ENCODE results near the gene TNFAIP6.
"Not testable (repeated sequence)": the region's sequence is repeated elsewhere in the genome, so short reads cannot be mapped to it uniquely, and the experiment has no call there.

TNFAIP6 gene

GRCh38 chr2:151357359-151357758 lies at the start of gene TNFAIP6:
TSS of gene TNFAIP6 (plus strand) at chr2:151357592. CDS start at chr2:151357667, 75 bp downstream.
- CTCF ChIA-PET = no interaction called here
- no peak for DNase-seq
- Mint-ChIP-seq H3K27ac (no peak within 1 kb of the TSS), H3K27me3 (peaks cover 8% of the 10 kb centered on the region), H3K4me1 (no peaks in the 10 kb centered on the region), H3K36me3 (no peaks in the 10 kb centered on the region), H3K9me3 (no peaks in the 10 kb centered on the region), H3K4me3 (no peak within 1 kb of the TSS)

GRCh38 chr2:151310313-151310712 lies 47.1 kb upstream of the TNFAIP6 start:
- DNase-seq, H3K4me3 Mint-ChIP-seq, H3K9me3 Mint-ChIP-seq, H3K4me1 Mint-ChIP-seq, H3K27ac Mint-ChIP-seq, H3K36me3 Mint-ChIP-seq, CTCF ChIA-PET: not testable (repeated sequence)
- peaks cover 13% of the 10 kb centered on the region for H3K27me3 Mint-ChIP-seq

- H3K9me3 Mint-ChIP-seq, CTCF ChIA-PET, H3K27ac Mint-ChIP-seq, H3K4me1 Mint-ChIP-seq, DNase-seq, H3K36me3 Mint-ChIP-seq, H3K4me3 Mint-ChIP-seq, H3K27me3 Mint-ChIP-seq: not testable (repeated sequence)
These were observed 45.0 kb upstream of the TNFAIP6 start for GRCh38 chr2:151312440-151312839.

- Mint-ChIP-seq H3K9me3 (peaks cover 11% of the 10 kb centered on the region), H3K36me3 (peaks cover 14% of the 10 kb centered on the region), H3K4me1 (peaks cover 29% of the 10 kb centered on the region), H3K4me3 (no peak overlapping the region), H3K27me3 (peaks cover 6% of the 10 kb centered on the region), H3K27ac (no peak overlapping the region)
- CTCF ChIA-PET = no interaction called here
- no peak for DNase-seq
These were observed 42.0 kb upstream of the TNFAIP6 start for GRCh38 chr2:151315381-151315903.

- DNase-seq = no peak
- Mint-ChIP-seq H3K27me3 (peaks cover 26% of the 10 kb centered on the region), H3K4me3 (no peak overlapping the region), H3K4me1 (no peaks in the 10 kb centered on the region), H3K36me3 (peaks cover 2% of the 10 kb centered on the region), H3K9me3 (peaks cover under 1% of the 10 kb centered on the region), H3K27ac (no peak overlapping the region)
- CTCF ChIA-PET = no interaction called here
These were observed 31.8 kb upstream of the TNFAIP6 start for GRCh38 chr2:151325581-151326095.

- no peaks in the 10 kb centered on the region for H3K9me3 Mint-ChIP-seq
- CTCF ChIA-PET = no interaction called here
- no peak overlapping the region for H3K27ac Mint-ChIP-seq
These were observed 30.8 kb upstream of the TNFAIP6 start for GRCh38 chr2:151326554-151326953.

GRCh38 chr2:151329998-151330397 lies 27.4 kb upstream of the TNFAIP6 start:
- CTCF ChIA-PET = interaction anchor here (0.6 kb wide), 1 partner anchor 84 kb away, joined by 4 read pairs; no protein-coding TSS in a partner anchor
- no peak overlapping the region for H3K4me3 Mint-ChIP-seq
- peaks cover 23% of the 10 kb centered on the region for H3K27me3 Mint-ChIP-seq
- no peaks in the 10 kb centered on the region for H3K36me3 Mint-ChIP-seq
- no peak overlapping the region for H3K27ac Mint-ChIP-seq
- peaks cover 4% of the 10 kb centered on the region for H3K4me1 Mint-ChIP-seq
- no peak for DNase-seq
- H3K9me3 Mint-ChIP-seq = no peaks in the 10 kb centered on the region

More at GRCh38 chr2:151326554-151326953, 30.8 kb upstream of the TNFAIP6 start:
- Mint-ChIP-seq H3K36me3 (no peaks in the 10 kb centered on the region), H3K4me3 (no peak overlapping the region), H3K27me3 (peaks cover 27% of the 10 kb centered on the region), H3K4me1 (no peaks in the 10 kb centered on the region)
- no peak for DNase-seq

- Mint-ChIP-seq H3K27me3 (peaks cover 34% of the 10 kb centered on the region), H3K4me1 (peaks cover 9% of the 10 kb centered on the region), H3K36me3 (no peaks in the 10 kb centered on the region), H3K27ac (no peak overlapping the region), H3K4me3 (no peak overlapping the region), H3K9me3 (no peaks in the 10 kb centered on the region)
- no peak for DNase-seq
- CTCF ChIA-PET = no interaction called here
These were observed 24.3 kb upstream of the TNFAIP6 start for GRCh38 chr2:151333083-151333482.

GRCh38 chr2:151334082-151334815 lies 23.1 kb upstream of the TNFAIP6 start:
- DNase-seq = no peak

GRCh38 chr2:151336863-151337371 lies 20.5 kb upstream of the TNFAIP6 start:
- peaks cover 3% of the 10 kb centered on the region for H3K36me3 Mint-ChIP-seq
- H3K4me3 Mint-ChIP-seq = no peak overlapping the region
- CTCF ChIA-PET = no interaction called here
- peaks cover 20% of the 10 kb centered on the region for H3K27me3 Mint-ChIP-seq
- H3K4me1 Mint-ChIP-seq = peaks cover 9% of the 10 kb centered on the region
- no peak for DNase-seq
- no peak overlapping the region for H3K27ac Mint-ChIP-seq
- peaks cover 6% of the 10 kb centered on the region for H3K9me3 Mint-ChIP-seq

More at GRCh38 chr2:151334082-151334815, 23.1 kb upstream of the TNFAIP6 start:
- Mint-ChIP-seq H3K9me3 (no peaks in the 10 kb centered on the region), H3K27me3 (peaks cover 28% of the 10 kb centered on the region), H3K36me3 (no peaks in the 10 kb centered on the region), H3K4me1 (peaks cover 9% of the 10 kb centered on the region), H3K4me3 (no peak overlapping the region), H3K27ac (no peak overlapping the region)
- CTCF ChIA-PET = no interaction called here

GRCh38 chr2:151337643-151338042 lies 19.7 kb upstream of the TNFAIP6 start:
- H3K27me3 Mint-ChIP-seq = peaks cover 20% of the 10 kb centered on the region
- CTCF ChIA-PET = no interaction called here
- peaks cover 6% of the 10 kb centered on the region for H3K9me3 Mint-ChIP-seq
- no peak overlapping the region for H3K4me3 Mint-ChIP-seq
- peaks cover 3% of the 10 kb centered on the region for H3K36me3 Mint-ChIP-seq
- no peak overlapping the region for H3K27ac Mint-ChIP-seq
- DNase-seq = no peak
- H3K4me1 Mint-ChIP-seq = peaks cover 9% of the 10 kb centered on the region

GRCh38 chr2:151338115-151338514 lies 19.3 kb upstream of the TNFAIP6 start:
- no peak overlapping the region for H3K27ac Mint-ChIP-seq
- H3K4me3 Mint-ChIP-seq = no peak overlapping the region
- no peak for DNase-seq
- CTCF ChIA-PET = interaction anchor here (0.8 kb wide), 1 partner anchor 31 kb away, joined by 3 read pairs; no protein-coding TSS in a partner anchor
- H3K36me3 Mint-ChIP-seq = peaks cover 3% of the 10 kb centered on the region
- peaks cover 9% of the 10 kb centered on the region for H3K4me1 Mint-ChIP-seq
- peaks cover 20% of the 10 kb centered on the region for H3K27me3 Mint-ChIP-seq
- peaks cover 6% of the 10 kb centered on the region for H3K9me3 Mint-ChIP-seq

- Mint-ChIP-seq H3K27ac (no peak overlapping the region), H3K4me3 (no peak overlapping the region), H3K27me3 (peaks cover 5% of the 10 kb centered on the region), H3K9me3 (peaks cover 9% of the 10 kb centered on the region), H3K4me1 (no peaks in the 10 kb centered on the region), H3K36me3 (peaks cover 3% of the 10 kb centered on the region)
- DNase-seq = no peak
- CTCF ChIA-PET = no interaction called here
These were observed 14.3 kb upstream of the TNFAIP6 start for GRCh38 chr2:151343073-151343472.

- H3K4me3 Mint-ChIP-seq, CTCF ChIA-PET, DNase-seq, H3K9me3 Mint-ChIP-seq, H3K27ac Mint-ChIP-seq, H3K36me3 Mint-ChIP-seq, H3K27me3 Mint-ChIP-seq, H3K4me1 Mint-ChIP-seq: not testable (repeated sequence)
These were observed 13.2 kb upstream of the TNFAIP6 start for GRCh38 chr2:151344191-151344590.

GRCh38 chr2:151344906-151345305 lies 12.5 kb upstream of the TNFAIP6 start:
- CTCF ChIA-PET = no interaction called here
- no peak overlapping the region for H3K27ac Mint-ChIP-seq
- no peaks in the 10 kb centered on the region for H3K4me1 Mint-ChIP-seq

More at GRCh38 chr2:151344906-151345305, 12.5 kb upstream of the TNFAIP6 start:
- Mint-ChIP-seq H3K27me3 (peaks cover 10% of the 10 kb centered on the region), H3K36me3 (peaks cover 3% of the 10 kb centered on the region), H3K9me3 (peaks cover 9% of the 10 kb centered on the region), H3K4me3 (no peak overlapping the region)
- no peak for DNase-seq
